Uterus (tissue), 4 donors: ENCODE measurements around the gene SMOC2. TPM values are rescaled to one million over a fixed set of nuclear protein-coding genes. Genes with fewer than 3 reads are reported as not detected.

Experiments
- DNase-seq, 2 donors: peaks; one replicate each; pipeline ENCODE4 v3.0.0-alpha.2; 2019 to 2020
- H3K27ac ChIP-seq, 2 donors: fragments of 200-600 bp; sonication (generic); 1 replicate in 1 of 2; 2 replicates in 1 of 2; pipeline ENCODE4 v1.5.1; 2016 to 2018
- H3K27me3 ChIP-seq, 2 donors: fragments of 200-600 bp; sonication (generic); one replicate each; pipeline ENCODE4 v1.5.1; 2018 to 2019; ENCODE audit warnings: control low read depth in 1 of 2
- H3K36me3 ChIP-seq, 2 donors: fragments of 200-600 bp; sonication (generic); one replicate each; pipeline ENCODE4 v1.5.1; 2019; ENCODE audit warnings: control low read depth in 1 of 2
- H3K4me1 ChIP-seq, 2 donors: fragments of 200-600 bp; sonication (generic); one replicate each; pipeline ENCODE4 v1.5.1; 2018 to 2019; ENCODE audit warnings: control low read depth in 1 of 2
- H3K4me3 ChIP-seq, 2 donors: fragments of 200-600 bp; sonication (generic); 1 replicate in 1 of 2; 2 replicates in 1 of 2; pipeline ENCODE4 v1.5.1; 2018 to 2019; ENCODE audit warnings: mild to moderate bottlenecking in 1 of 2
- H3K9me3 ChIP-seq, 2 donors: fragments of 200-600 bp; sonication (generic); one replicate each; pipeline ENCODE4 v1.5.1; 2019; ENCODE audit warnings: control low read depth in 1 of 2
- CTCF ChIP-seq, 4 experiments: fragments of 200-600 bp in 2 of 4; fragments of 450-650 bp in 2 of 4; sonication (generic) in 2 of 4; IDR thresholded peaks; one replicate each; pipeline ENCODE4 v1.5.1; 2016 to 2019; ENCODE audit warnings: antibody characterized with exemption in 4 of 4, mild to moderate bottlenecking in 2 of 4, moderate library complexity in 1 of 4
- POLR2A ChIP-seq, 2 donors: fragments of 450-650 bp; IDR thresholded peaks; one replicate each; pipeline ENCODE4 v1.6.1; 2016; ENCODE audit warnings: antibody characterized with exemption in 2 of 2, mild to moderate bottlenecking in 1 of 2, moderate library complexity in 1 of 2
- intact Hi-C: fragments of 100-400 bp; cut with DNase I; formaldehyde crosslinking; loops from one replicate; pipeline ENCODE4 v1.15.1; 2023; ENCODE audit warnings: low total_unique reads
- total RNA-seq, 4 donors: library from RNA; depleted of rRNA in 3 of 4; stranded (reverse); fragments of >200 nt in 3 of 4; gene quantifications; one replicate each; pipeline versions ENCODE4 v1.1.0 to v1.2.4, GENCODE V29; 2014 to 2023
- donor health status: DM: yes; HTN: yes; CAD: no.

SMOC2 gene
- total RNA-seq, 4 donors from 2014 or later: 98.2 to 139 (median 121) TPM

GRCh38 chr6:168666170-168666569 lies 225.2 kb downstream of the SMOC2 start:
- Histone ChIP-seq H3K36me3 (no peaks in the 10 kb centered on the region), H3K4me1 (no peaks in the 10 kb centered on the region), H3K27ac (no peak overlapping the region), H3K4me3 (no peak overlapping the region), H3K27me3 (no peaks in the 10 kb centered on the region), H3K9me3 (no peaks in the 10 kb centered on the region)
- DNase-seq: peak in 1 of 2 donors; percentile 6
- intact Hi-C loops: no loop called here
- TF ChIP-seq CTCF (IDR thresholded peaks at IDR 0.05): no peak
- TF ChIP-seq POLR2A (IDR thresholded peaks at IDR 0.05): no peak

GRCh38 chr6:168666699-168667427 lies 225.9 kb downstream of the SMOC2 start:
- Histone ChIP-seq H3K27me3 (no peaks in the 10 kb centered on the region), H3K4me3 (no peak overlapping the region), H3K9me3 (no peaks in the 10 kb centered on the region), H3K27ac (peak overlapping the region in 1 of 2 donors; percentile 58), H3K4me1 (no peaks in the 10 kb centered on the region), H3K36me3 (no peaks in the 10 kb centered on the region)
- TF ChIP-seq CTCF (IDR thresholded peaks at IDR 0.05): no peak
- TF ChIP-seq POLR2A (IDR thresholded peaks at IDR 0.05): no peak
- intact Hi-C loops: no loop called here
- peak in 1 of 2 donors; percentile 25 for DNase-seq

GRCh38 chr6:168667428-168667805 lies 226.4 kb downstream of the SMOC2 start:
- Histone ChIP-seq H3K9me3 (no peaks in the 10 kb centered on the region), H3K4me3 (no peak overlapping the region), H3K27me3 (no peaks in the 10 kb centered on the region), H3K36me3 (no peaks in the 10 kb centered on the region), H3K4me1 (no peaks in the 10 kb centered on the region), H3K27ac (peak overlapping the region in 1 of 2 donors; percentile 58)
- intact Hi-C loops: no loop called here
- TF ChIP-seq CTCF (IDR thresholded peaks at IDR 0.05) (no peak), POLR2A (IDR thresholded peaks at IDR 0.05) (no peak)
- no peak for DNase-seq

- Histone ChIP-seq H3K9me3 (no peaks in the 10 kb centered on the region), H3K36me3 (no peaks in the 10 kb centered on the region), H3K27me3 (no peaks in the 10 kb centered on the region), H3K27ac (no peak overlapping the region), H3K4me1 (no peaks in the 10 kb centered on the region), H3K4me3 (no peak overlapping the region)
- TF ChIP-seq CTCF (IDR thresholded peaks at IDR 0.05) (no peak), POLR2A (IDR thresholded peaks at IDR 0.05) (no peak)
- intact Hi-C loops: no loop called here
- peak in 1 of 2 donors; percentile 7 for DNase-seq
Observed at GRCh38 chr6:168670401-168670985, 229.5 kb downstream of the SMOC2 start.
